LNCAP (cell line): ENCODE results near the gene NDUFS5.

Source experiments
- CTCF ChIP-seq: fragments of 450-650 bp; IDR thresholded peaks from 2 replicates; pipeline ENCODE4 v1.5.1; 2017; ENCODE audit warnings: mild to moderate bottlenecking

NDUFS5 gene

GRCh38 chr1:38997034-38997900 is 28.9 kb upstream of the NDUFS5 start:
- TF ChIP-seq CTCF = no peak

- TF ChIP-seq CTCF = no peak
Measured at GRCh38 chr1:38997901-38998190, 28.3 kb upstream of the NDUFS5 start.

- no peak for TF ChIP-seq CTCF
Measured at GRCh38 chr1:39001516-39002421, 24.4 kb upstream of the NDUFS5 start.

- TF ChIP-seq CTCF = no peak
Measured at GRCh38 chr1:39003281-39003680, 22.9 kb upstream of the NDUFS5 start.

- TF ChIP-seq CTCF = no peak
Measured at GRCh38 chr1:39003794-39004193, 22.4 kb upstream of the NDUFS5 start.

- no peak for TF ChIP-seq CTCF
Measured at GRCh38 chr1:39006287-39006686, 19.9 kb upstream of the NDUFS5 start.

- no peak for TF ChIP-seq CTCF
Measured at GRCh38 chr1:39006726-39007645, 19.2 kb upstream of the NDUFS5 start.
